Neural progenitor cell (in vitro differentiated cells): ENCODE measurements around the gene ATG5. TPM values are rescaled to one million over a fixed set of nuclear protein-coding genes. Genes with fewer than 3 reads are reported as not detected.

ENCODE experiments used
- DNase-seq: peaks from one replicate; pipeline ENCODE4 v3.0.0-alpha.2; 2016; ENCODE audit warnings: low spot score
- H2AFZ ChIP-seq: fragments of 200-600 bp; sonication (generic); replicated peaks from 2 replicates; pipeline ENCODE4 v1.6.1; 2016; ENCODE audit warnings: antibody characterized with exemption
- H3F3A ChIP-seq: fragments of 200-600 bp; sonication (generic); 2 replicates; pipeline ENCODE4 v1.6.1; 2016; ENCODE audit warnings: antibody characterized with exemption, low read depth
- H3K27ac ChIP-seq: fragments of 200-600 bp; sonication (generic); 2 replicates; pipeline ENCODE4 v1.5.1; 2016; ENCODE audit warnings: mild to moderate bottlenecking
- H3K27me3 ChIP-seq: fragments of 200-600 bp; sonication (generic); 2 replicates; pipeline ENCODE4 v1.6.1; 2016; ENCODE audit warnings: mild to moderate bottlenecking, moderate library complexity
- H3K36me3 ChIP-seq: fragments of 200-600 bp; sonication (generic); 2 replicates; pipeline ENCODE4 v1.5.1; 2016
- H3K4me1 ChIP-seq: fragments of 200-600 bp; sonication (generic); 2 replicates; pipeline ENCODE4 v1.6.1; 2016; ENCODE audit warnings: mixed run types
- H3K4me2 ChIP-seq: fragments of 200-600 bp; sonication (generic); 2 replicates; pipeline ENCODE4 v1.6.1; 2016
- H3K4me3 ChIP-seq: fragments of 200-600 bp; sonication (generic); 2 replicates; pipeline ENCODE4 v1.5.1; 2016
- H3K79me2 ChIP-seq: fragments of 200-600 bp; sonication (generic); 2 replicates; pipeline ENCODE4 v1.6.1; 2016; ENCODE audit warnings: low read depth
- H3K9ac ChIP-seq: fragments of 200-600 bp; sonication (generic); 2 replicates; pipeline ENCODE4 v1.6.1; 2016
- H3K9me3 ChIP-seq: fragments of 200-600 bp; sonication (generic); 2 replicates; pipeline ENCODE4 v1.5.1; 2016; ENCODE audit warnings: low read depth
- H4K20me1 ChIP-seq: fragments of 200-600 bp; sonication (generic); 2 replicates; pipeline ENCODE4 v1.6.1; 2016; ENCODE audit warnings: low read depth
- H3K27ac Mint-ChIP-seq: 3 replicates; pipeline ENCODE4 v1.8.0; 2021; ENCODE audit warnings: mixed read lengths
- H3K27me3 Mint-ChIP-seq: 2 replicates; pipeline ENCODE4 v1.8.0; 2022; ENCODE audit warnings: low read depth, mild to moderate bottlenecking, inconsistent platforms, moderate library complexity, mixed read lengths; ENCODE audit not compliant: insufficient read depth
- H3K36me3 Mint-ChIP-seq: 3 replicates; pipeline ENCODE4 v1.8.0; 2021; ENCODE audit warnings: mixed read lengths
- H3K4me1 Mint-ChIP-seq: 3 replicates; pipeline ENCODE4 v1.8.0; 2021; ENCODE audit warnings: mixed read lengths
- H3K4me3 Mint-ChIP-seq: 3 replicates; pipeline ENCODE4 v1.8.0; 2021; ENCODE audit warnings: mild to moderate bottlenecking, moderate library complexity, mixed read lengths
- H3K9me3 Mint-ChIP-seq: 3 replicates; pipeline ENCODE4 v1.8.0; 2020; ENCODE audit warnings: mixed read lengths
- CTCF ChIP-seq: fragments of 200-600 bp; sonication (generic); IDR thresholded peaks from 2 replicates; pipeline ENCODE4 v1.5.1; 2017; ENCODE audit warnings: antibody characterized with exemption, mild to moderate bottlenecking
- EZH2 ChIP-seq: fragments of 200-600 bp; sonication (generic); IDR thresholded peaks from 2 replicates; pipeline ENCODE4 v1.6.1; 2017; ENCODE audit warnings: antibody characterized with exemption, mild to moderate bottlenecking, moderate library complexity
- EZH2phosphoT487 ChIP-seq: fragments of 200-600 bp; sonication (generic); IDR thresholded peaks from 2 replicates; pipeline ENCODE4 v1.6.1; 2017; ENCODE audit warnings: antibody characterized with exemption
- total RNA-seq: library from RNA; depleted of rRNA; stranded (reverse); fragments of >200 nt; gene quantifications from 2 replicates; pipeline ENCODE4 v1.2.3, GENCODE V29; 2015; ENCODE audit warnings: low replicate concordance

ATG5 gene
- total RNA-seq, 1 donor from 2014 or later, result 45.0 TPM

- peaks cover 4% of the 10 kb centered on the region for H4K20me1 ChIP-seq
- H3K79me2 ChIP-seq, result no peaks in the 10 kb centered on the region
- Mint-ChIP-seq H3K4me1 (peaks cover 6% of the 10 kb centered on the region), H3K27me3 (no peaks in the 10 kb centered on the region), H3K9me3 (no peaks in the 10 kb centered on the region), H3K36me3 (no peaks in the 10 kb centered on the region), H3K27ac (no peak overlapping the region), H3K4me3 (no peak overlapping the region)
- no peaks in the 10 kb centered on the region for H3K27me3 ChIP-seq
- H3K36me3 ChIP-seq, result no peaks in the 10 kb centered on the region
- no peak overlapping the region for H2AFZ ChIP-seq
- no peak overlapping the region for H3K9ac ChIP-seq
- no peak overlapping the region for H3K4me3 ChIP-seq
- H3K9me3 ChIP-seq, result no peaks in the 10 kb centered on the region
- H3F3A ChIP-seq, result peaks cover 2% of the 10 kb centered on the region
- no peaks in the 10 kb centered on the region for H3K4me1 ChIP-seq
- no peak for DNase-seq
- H3K27ac ChIP-seq, result no peak overlapping the region
- H3K4me2 ChIP-seq, result no peak overlapping the region
- TF ChIP-seq EZH2 (no peak), EZH2phosphoT487 (no peak), CTCF (no peak)
Observed at GRCh38 chr6:106215608-106216007, 110.0 kb downstream of the ATG5 start.

DNA sequence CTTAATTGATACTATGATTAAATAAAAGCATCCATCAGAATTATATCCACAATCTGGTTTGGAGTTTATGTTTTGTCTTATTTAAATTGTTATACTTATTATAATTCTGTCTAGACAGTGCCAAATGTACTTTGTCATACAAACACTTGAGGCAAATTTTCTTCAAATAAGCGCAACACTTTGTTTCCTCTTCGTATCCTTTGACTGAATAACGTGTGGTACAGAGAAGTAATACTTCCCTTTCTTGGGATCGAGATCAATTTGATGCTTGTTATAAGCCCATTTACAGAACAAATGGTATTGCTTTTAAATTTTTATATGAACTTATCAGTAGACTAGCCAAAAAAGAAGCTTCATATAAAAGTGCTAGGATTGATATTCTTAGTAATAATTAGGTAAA lies 111.0 kb downstream of the ATG5 start:
- no peak for DNase-seq
- Histone ChIP-seq H3K9ac (no peak overlapping the region), H3K36me3 (no peaks in the 10 kb centered on the region), H3K9me3 (no peaks in the 10 kb centered on the region), H4K20me1 (peaks cover 4% of the 10 kb centered on the region), H3K4me3 (no peak overlapping the region), H3K4me2 (no peak overlapping the region), H3K27me3 (no peaks in the 10 kb centered on the region), H3F3A (peaks cover 5% of the 10 kb centered on the region), H3K79me2 (no peaks in the 10 kb centered on the region), H2AFZ (no peak overlapping the region), H3K4me1 (no peaks in the 10 kb centered on the region), H3K27ac (no peak overlapping the region)
- H3K36me3 Mint-ChIP-seq, result no peaks in the 10 kb centered on the region
- no peaks in the 10 kb centered on the region for H3K9me3 Mint-ChIP-seq
- no peak overlapping the region for H3K27ac Mint-ChIP-seq
- no peak overlapping the region for H3K4me3 Mint-ChIP-seq
- peaks cover 6% of the 10 kb centered on the region for H3K4me1 Mint-ChIP-seq
- H3K27me3 Mint-ChIP-seq, result no peaks in the 10 kb centered on the region
- TF ChIP-seq CTCF (no peak), EZH2 (no peak), EZH2phosphoT487 (no peak)

- H3K27me3 ChIP-seq, result no peaks in the 10 kb centered on the region
- Mint-ChIP-seq H3K4me3 (no peak overlapping the region), H3K9me3 (no peaks in the 10 kb centered on the region), H3K36me3 (no peaks in the 10 kb centered on the region), H3K27me3 (no peaks in the 10 kb centered on the region), H3K27ac (no peak overlapping the region), H3K4me1 (peaks cover 6% of the 10 kb centered on the region)
- no peak for DNase-seq
- no peaks in the 10 kb centered on the region for H3K36me3 ChIP-seq
- H3F3A ChIP-seq, result peaks cover 5% of the 10 kb centered on the region
- H2AFZ ChIP-seq, result no peak overlapping the region
- H3K4me1 ChIP-seq, result no peaks in the 10 kb centered on the region
- H3K4me2 ChIP-seq, result no peak overlapping the region
- no peaks in the 10 kb centered on the region for H3K79me2 ChIP-seq
- H4K20me1 ChIP-seq, result peaks cover 4% of the 10 kb centered on the region
- no peak overlapping the region for H3K9ac ChIP-seq
- no peaks in the 10 kb centered on the region for H3K9me3 ChIP-seq
- no peak overlapping the region for H3K27ac ChIP-seq
- H3K4me3 ChIP-seq, result no peak overlapping the region
- TF ChIP-seq EZH2 (no peak), EZH2phosphoT487 (no peak), CTCF (no peak)
Observed at GRCh38 chr6:106213660-106214289, 111.8 kb downstream of the ATG5 start.
